ENCODE data around the gene ACTL9.

The ACTL9 gene

GRCh38 chr19:8684001-8684902 is 14.3 kb downstream of the ACTL9 start:
- TF ChIP-seq, protein P1, sequence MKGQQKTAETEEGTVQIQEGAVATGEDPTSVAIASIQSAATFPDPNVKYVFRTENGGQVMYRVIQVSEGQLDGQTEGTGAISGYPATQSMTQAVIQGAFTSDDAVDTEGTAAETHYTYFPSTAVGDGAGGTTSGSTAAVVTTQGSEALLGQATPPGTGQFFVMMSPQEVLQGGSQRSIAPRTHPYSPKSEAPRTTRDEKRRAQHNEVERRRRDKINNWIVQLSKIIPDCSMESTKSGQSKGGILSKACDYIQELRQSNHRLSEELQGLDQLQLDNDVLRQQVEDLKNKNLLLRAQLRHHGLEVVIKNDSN (IDR thresholded peaks at IDR 0.05): no peak
- no peak for TF ChIP-seq EP300 (IDR thresholded peaks at IDR 0.05; ENCODE audit: borderline replicate concordance)
- TF ChIP-seq MAX (IDR thresholded peaks at IDR 0.05): no peak
- no peak for TF ChIP-seq TEAD4 (IDR thresholded peaks at IDR 0.05)
- no peak for TF ChIP-seq CREB1 (IDR thresholded peaks at IDR 0.05; ENCODE audit: low read depth)
- TF ChIP-seq TCF12 (IDR thresholded peaks at IDR 0.05; ENCODE audit: low read depth): no peak

DNA sequence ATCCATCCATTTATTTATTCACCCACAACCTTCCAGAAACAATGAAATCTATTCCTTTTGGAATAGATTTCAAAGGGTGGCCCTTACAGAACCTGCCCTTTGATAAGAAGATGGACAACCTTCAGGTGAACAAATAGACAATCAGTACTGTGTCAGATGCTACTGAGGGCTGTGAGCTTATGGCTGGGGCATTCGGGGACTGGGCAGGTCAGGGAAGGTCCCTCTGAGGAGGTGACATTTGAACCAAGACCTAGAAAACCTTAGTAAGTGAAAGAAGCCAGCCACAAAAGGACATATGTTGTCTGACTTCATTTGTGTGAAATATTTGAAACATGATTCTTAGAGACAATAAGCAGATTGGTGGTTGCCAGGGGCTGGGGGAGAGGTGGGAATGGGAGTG is 15.7 kb downstream of the ACTL9 start:
- TF ChIP-seq TCF12 (IDR thresholded peaks at IDR 0.05; ENCODE audit: low read depth) (no peak), RAD21 (IDR thresholded peaks at IDR 0.05; ENCODE audit: low read depth) (no peak), CEBPB (IDR thresholded peaks at IDR 0.05) (no peak), EP300 (IDR thresholded peaks at IDR 0.05; ENCODE audit: borderline replicate concordance) (no peak), FOXM1 (IDR thresholded peaks at IDR 0.05; ENCODE audit: borderline replicate concordance, low read depth) (no peak), MAX (IDR thresholded peaks at IDR 0.05) (no peak), EGR1 (IDR thresholded peaks at IDR 0.05) (no peak), TEAD4 (IDR thresholded peaks at IDR 0.05) (no peak), NFIC (IDR thresholded peaks at IDR 0.05) (no peak)
- TF ChIP-seq, protein P1 (IDR thresholded peaks at IDR 0.05): no peak

GRCh38 chr19:8682472-8682871 is 16.1 kb downstream of the ACTL9 start:
- TF ChIP-seq, protein P2, sequence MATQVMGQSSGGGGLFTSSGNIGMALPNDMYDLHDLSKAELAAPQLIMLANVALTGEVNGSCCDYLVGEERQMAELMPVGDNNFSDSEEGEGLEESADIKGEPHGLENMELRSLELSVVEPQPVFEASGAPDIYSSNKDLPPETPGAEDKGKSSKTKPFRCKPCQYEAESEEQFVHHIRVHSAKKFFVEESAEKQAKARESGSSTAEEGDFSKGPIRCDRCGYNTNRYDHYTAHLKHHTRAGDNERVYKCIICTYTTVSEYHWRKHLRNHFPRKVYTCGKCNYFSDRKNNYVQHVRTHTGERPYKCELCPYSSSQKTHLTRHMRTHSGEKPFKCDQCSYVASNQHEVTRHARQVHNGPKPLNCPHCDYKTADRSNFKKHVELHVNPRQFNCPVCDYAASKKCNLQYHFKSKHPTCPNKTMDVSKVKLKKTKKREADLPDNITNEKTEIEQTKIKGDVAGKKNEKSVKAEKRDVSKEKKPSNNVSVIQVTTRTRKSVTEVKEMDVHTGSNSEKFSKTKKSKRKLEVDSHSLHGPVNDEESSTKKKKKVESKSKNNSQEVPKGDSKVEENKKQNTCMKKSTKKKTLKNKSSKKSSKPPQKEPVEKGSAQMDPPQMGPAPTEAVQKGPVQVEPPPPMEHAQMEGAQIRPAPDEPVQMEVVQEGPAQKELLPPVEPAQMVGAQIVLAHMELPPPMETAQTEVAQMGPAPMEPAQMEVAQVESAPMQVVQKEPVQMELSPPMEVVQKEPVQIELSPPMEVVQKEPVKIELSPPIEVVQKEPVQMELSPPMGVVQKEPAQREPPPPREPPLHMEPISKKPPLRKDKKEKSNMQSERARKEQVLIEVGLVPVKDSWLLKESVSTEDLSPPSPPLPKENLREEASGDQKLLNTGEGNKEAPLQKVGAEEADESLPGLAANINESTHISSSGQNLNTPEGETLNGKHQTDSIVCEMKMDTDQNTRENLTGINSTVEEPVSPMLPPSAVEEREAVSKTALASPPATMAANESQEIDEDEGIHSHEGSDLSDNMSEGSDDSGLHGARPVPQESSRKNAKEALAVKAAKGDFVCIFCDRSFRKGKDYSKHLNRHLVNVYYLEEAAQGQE (IDR thresholded peaks at IDR 0.05; ENCODE audit: low read depth): no peak
- no peak for TF ChIP-seq ZBTB7A (IDR thresholded peaks at IDR 0.05; ENCODE audit: low read depth)
- no peak for TF ChIP-seq EGR1 (IDR thresholded peaks at IDR 0.05)
- TF ChIP-seq, protein P1 (IDR thresholded peaks at IDR 0.05): no peak
- TF ChIP-seq RAD21 (IDR thresholded peaks at IDR 0.05; ENCODE audit: low read depth): no peak
- no peak for TF ChIP-seq NFIC (IDR thresholded peaks at IDR 0.05)
- no peak for TF ChIP-seq FOXM1 (IDR thresholded peaks at IDR 0.05; ENCODE audit: borderline replicate concordance, low read depth)
- TF ChIP-seq TCF12 (IDR thresholded peaks at IDR 0.05; ENCODE audit: low read depth): no peak
- no peak for TF ChIP-seq CREB1 (IDR thresholded peaks at IDR 0.05; ENCODE audit: low read depth)
- no peak for TF ChIP-seq CEBPB (IDR thresholded peaks at IDR 0.05)
- TF ChIP-seq TEAD4 (IDR thresholded peaks at IDR 0.05): no peak
- no peak for TF ChIP-seq TAF1 (IDR thresholded peaks at IDR 0.05; ENCODE audit: low read depth)
- no peak for TF ChIP-seq YY1 (IDR thresholded peaks at IDR 0.05; ENCODE audit: low read depth)
- no peak for TF ChIP-seq EP300 (IDR thresholded peaks at IDR 0.05; ENCODE audit: borderline replicate concordance)
- TF ChIP-seq MAX (IDR thresholded peaks at IDR 0.05): no peak

GRCh38 chr19:8681345-8682029 is 17.1 kb downstream of the ACTL9 start:
- no peak for TF ChIP-seq TCF12 (IDR thresholded peaks at IDR 0.05; ENCODE audit: low read depth)
- TF ChIP-seq, protein P1 (IDR thresholded peaks at IDR 0.05): no peak
- no peak for TF ChIP-seq EP300 (IDR thresholded peaks at IDR 0.05; ENCODE audit: borderline replicate concordance)
- TF ChIP-seq RAD21 (IDR thresholded peaks at IDR 0.05; ENCODE audit: low read depth): no peak
- TF ChIP-seq, protein P2 (IDR thresholded peaks at IDR 0.05; ENCODE audit: low read depth): no peak
- TF ChIP-seq TEAD4 (IDR thresholded peaks at IDR 0.05): no peak
- no peak for TF ChIP-seq EGR1 (IDR thresholded peaks at IDR 0.05)
- no peak for TF ChIP-seq CEBPB (IDR thresholded peaks at IDR 0.05)
- TF ChIP-seq MAX (IDR thresholded peaks at IDR 0.05): no peak
- TF ChIP-seq TAF1 (IDR thresholded peaks at IDR 0.05; ENCODE audit: low read depth): no peak
- TF ChIP-seq NFIC (IDR thresholded peaks at IDR 0.05): no peak
- no peak for TF ChIP-seq CREB1 (IDR thresholded peaks at IDR 0.05; ENCODE audit: low read depth)
- no peak for TF ChIP-seq ZBTB7A (IDR thresholded peaks at IDR 0.05; ENCODE audit: low read depth)
- TF ChIP-seq FOXM1 (IDR thresholded peaks at IDR 0.05; ENCODE audit: borderline replicate concordance, low read depth): no peak
